Stimulated activated CD8-positive, alpha-beta memory T cell treated with anti-CD3 and anti-CD28 coated beads, Interleukin-15, amount 100 ng/mL, for 48 hours (primary cell): ENCODE results near the gene TBC1D5.

Source experiments
- DNase-seq, 2 donors: peaks; one replicate each; pipeline ENCODE4 v3.0.0-alpha.2; 2020; ENCODE audit warnings: low read depth in 2 of 2

Gene TBC1D5

DNA sequence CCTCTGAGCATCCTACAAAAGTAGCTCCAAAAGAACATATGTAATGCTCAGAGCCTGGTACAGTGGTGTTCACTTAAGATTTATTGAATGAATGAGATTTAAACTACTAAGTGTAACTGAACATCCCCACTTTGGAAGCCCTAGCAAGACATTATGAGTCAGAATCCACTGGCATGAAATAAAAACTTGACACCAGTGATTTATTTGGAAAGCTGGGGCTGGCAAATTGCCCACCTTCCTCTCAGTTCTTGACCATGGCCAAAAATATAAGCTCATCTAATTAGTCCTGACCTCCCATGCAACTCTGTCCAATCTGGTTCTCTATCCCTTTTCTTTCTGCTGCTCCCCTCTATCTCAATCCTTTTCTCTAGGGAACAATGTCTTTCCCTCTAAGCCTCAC is 439.7 kb downstream of the TBC1D5 start:
- DNase-seq = no peak

- no peak for DNase-seq
Observed at GRCh38 chr3:17302170-17302569, 440.3 kb downstream of the TBC1D5 start.

DNA sequence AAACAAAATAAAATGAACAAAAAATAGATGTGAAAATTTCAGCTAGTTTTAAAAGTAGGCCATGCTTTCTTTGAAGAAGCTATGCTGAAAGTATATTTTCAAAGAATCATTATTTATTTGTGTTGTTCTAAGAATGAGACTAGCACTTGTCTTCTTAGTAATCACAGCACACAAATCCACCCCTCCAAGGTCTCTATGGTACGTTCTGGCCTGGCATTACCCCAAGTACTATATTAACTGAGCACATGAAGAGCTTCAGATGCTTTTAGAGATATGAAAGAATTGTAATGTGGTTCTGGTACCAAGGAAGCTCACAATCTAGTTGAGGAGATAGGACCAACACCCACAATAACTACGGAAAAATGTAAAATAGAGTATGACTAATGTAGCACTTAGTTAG is 441.2 kb downstream of the TBC1D5 start:
- DNase-seq = no peak

- no peak for DNase-seq
Observed at GRCh38 chr3:17300441-17300840, 442.0 kb downstream of the TBC1D5 start.

- no peak for DNase-seq
Observed at GRCh38 chr3:17298038-17298437, 444.4 kb downstream of the TBC1D5 start.

GRCh38 chr3:17292556-17292955 is 449.9 kb downstream of the TBC1D5 start:
- DNase-seq = no peak

- DNase-seq = no peak
Observed at GRCh38 chr3:17290894-17291293, 451.5 kb downstream of the TBC1D5 start.

- no peak for DNase-seq
Observed at GRCh38 chr3:17288839-17289399, 453.5 kb downstream of the TBC1D5 start.

DNA sequence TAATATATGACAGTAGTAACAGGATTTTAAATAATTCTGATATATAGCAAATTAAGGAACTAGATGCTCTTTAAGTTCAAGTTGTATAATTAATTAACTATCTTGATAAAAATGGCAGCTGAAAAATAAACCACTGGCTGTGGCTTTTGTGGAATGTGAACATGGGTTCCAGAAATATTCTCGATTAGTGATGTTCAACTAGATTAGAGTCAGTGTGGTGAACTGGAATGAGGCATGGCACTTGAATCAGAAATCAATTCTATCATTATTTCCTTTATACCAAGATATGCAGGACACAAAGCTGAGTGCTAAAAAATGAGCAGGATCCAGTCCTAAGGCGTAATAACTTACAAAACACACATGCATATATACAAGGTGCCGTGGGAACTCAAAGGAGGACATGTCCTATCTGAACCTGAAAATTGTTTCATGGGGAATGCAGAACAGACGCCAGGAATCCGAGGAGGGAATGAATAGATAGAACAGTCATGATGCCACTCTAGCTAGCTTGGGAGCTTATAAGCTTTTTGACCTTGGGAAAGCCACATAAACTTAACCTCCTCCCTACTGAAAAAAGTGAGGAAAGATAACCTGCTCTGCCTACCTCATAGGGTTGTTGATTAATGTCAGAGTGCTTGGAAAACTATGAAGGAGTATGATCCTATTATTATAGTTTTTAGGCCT is 455.3 kb downstream of the TBC1D5 start:
- no peak for DNase-seq

DNA sequence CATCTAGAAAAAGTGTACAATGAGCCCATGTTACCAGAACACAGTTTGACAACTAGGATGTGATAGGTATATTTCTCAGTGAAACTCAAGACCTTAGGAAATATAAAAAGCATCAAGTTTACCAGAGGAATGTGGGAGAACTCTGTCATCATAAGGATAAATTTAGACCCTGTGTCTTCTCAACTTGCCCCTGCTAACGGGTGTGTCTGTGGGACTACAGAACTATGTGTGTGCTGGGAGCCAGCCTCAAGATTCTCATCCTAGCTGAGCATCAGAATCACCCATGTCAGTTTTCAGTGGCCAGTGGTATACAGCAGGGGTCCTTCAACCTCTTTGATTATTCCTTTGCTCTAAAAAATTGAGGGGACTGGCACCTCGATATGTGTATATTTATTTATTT is 464.4 kb downstream of the TBC1D5 start:
- no peak for DNase-seq

- no peak for DNase-seq
Observed at GRCh38 chr3:17266846-17267245, 475.6 kb downstream of the TBC1D5 start.

DNA sequence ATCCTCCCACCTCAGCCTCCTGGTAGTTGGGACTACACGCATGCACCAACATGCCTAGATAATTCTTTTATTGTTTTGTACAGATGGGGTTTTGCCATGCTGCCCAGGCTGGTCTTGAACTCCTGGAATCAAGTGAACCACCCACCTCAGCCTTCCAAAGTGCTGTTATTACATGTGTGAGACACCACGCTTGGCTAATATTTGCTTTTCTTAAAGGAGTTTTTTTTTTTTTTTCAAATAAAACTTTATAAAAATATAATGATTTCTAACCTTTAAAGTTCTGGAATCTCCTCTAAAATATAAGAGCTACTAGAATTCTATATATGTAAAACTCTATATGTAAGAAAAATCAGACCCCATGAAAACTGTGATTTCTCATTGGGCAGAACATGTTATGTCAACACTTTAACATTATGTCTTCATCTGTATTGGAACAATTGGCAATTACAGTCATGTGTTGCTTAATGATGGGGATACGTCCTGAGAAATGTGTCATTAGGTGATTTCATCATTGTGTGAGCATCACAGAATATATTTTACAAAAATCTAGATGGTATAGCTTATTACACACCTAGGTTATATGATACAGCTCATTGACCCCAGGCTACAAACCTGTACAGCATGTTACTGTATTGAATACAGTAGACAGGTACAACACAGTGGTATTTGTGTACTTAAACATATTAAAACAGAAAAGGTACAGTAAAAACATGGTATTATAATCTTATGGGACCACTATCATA is 480.6 kb downstream of the TBC1D5 start:
- no peak for DNase-seq

- DNase-seq = no peak
Observed at GRCh38 chr3:17260257-17260656, 482.2 kb downstream of the TBC1D5 start.

GRCh38 chr3:17259685-17260084 is 482.7 kb downstream of the TBC1D5 start:
- DNase-seq = no peak

DNA sequence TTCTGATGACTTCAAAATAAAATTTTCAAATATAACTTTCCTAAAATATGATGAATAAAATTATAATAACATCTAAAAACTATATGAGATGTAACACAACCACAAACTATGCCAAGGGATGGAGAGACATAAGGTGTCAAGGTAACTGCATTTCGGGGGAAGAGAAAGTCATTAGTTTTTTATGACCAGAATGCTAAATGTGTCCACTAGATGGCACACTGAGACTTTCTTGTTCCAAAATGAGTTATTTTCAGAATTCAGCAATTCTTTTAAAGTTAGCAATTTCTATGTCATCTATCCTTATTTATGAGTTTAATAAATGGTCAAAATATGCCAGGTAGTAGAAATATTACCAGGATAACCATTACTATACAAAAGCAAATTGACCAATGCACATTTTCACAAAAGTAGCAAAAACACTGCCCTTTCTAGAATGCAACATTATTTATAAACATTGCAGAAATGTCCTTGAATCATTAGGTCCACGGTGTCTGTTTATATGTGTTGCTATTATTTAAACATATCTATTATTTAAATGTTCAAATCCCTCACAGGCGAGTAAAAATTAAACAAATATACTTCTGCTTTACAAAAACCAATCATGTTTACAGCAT is 483.5 kb downstream of the TBC1D5 start:
- DNase-seq = no peak

- no peak for DNase-seq
Observed at GRCh38 chr3:17257269-17257668, 485.2 kb downstream of the TBC1D5 start.

GRCh38 chr3:17243621-17244020 is 498.8 kb downstream of the TBC1D5 start:
- no peak for DNase-seq

DNA sequence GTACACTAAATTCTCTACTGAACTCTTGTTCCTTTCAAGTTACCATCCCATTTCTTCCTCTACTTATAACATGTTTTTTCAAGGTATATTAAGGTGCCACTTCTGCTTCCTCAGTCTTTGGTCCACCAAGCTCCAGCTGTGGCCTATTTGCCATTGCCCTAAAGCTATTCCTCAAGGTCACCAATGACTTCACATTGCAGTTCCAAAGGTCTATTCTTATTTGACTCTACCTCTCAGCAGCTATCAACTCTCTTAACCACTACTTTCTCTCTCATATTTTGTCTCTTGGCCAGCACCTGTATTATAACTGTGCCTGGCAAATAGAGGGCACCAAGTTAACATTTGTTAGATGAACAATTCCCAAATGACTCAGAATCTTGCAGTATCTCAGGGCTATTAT is 503.0 kb downstream of the TBC1D5 start:
- no peak for DNase-seq

GRCh38 chr3:17238023-17238422 is 504.4 kb downstream of the TBC1D5 start:
- DNase-seq = no peak

- no peak for DNase-seq
Observed at GRCh38 chr3:17235310-17235709, 507.1 kb downstream of the TBC1D5 start.

DNA sequence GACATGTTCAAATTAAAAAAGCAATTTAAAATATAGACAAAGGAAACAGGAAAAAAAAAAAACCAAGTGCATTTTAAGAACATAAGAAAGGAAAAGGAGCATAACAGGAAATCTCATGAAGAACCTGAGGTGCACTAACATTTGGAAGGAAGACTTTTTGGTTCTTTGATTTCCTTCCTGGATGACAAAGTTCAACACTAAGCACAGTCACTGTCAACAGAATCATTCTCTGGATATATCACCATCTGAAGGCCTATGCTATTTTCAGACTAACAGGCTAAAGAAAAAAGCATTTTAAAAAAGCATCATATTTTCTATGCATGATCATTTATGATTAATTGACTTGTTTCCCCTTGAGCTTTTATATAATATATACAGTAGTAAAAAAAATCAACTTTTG is 508.0 kb downstream of the TBC1D5 start:
- DNase-seq = no peak

DNA sequence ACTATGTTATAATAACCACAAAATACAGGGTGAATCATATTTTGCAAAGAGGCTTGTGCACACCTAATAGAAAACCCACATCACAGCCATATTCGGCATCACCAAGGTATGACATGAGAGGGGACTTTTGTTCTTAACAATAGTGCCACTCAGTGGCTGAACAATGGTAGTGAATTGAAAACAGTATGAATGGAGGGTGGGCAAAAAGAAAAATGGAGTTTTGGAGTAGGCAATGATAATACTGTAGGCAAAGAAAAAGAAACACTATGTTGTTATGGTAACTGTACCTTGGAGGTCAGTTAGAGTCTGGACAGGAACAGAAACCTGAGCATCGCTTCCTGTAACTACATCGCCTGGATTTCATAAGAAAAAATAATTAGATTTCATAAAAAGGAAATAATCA is 509.0 kb downstream of the TBC1D5 start:
- DNase-seq = peak in 1 of 2 donors; percentile 6

- no peak for DNase-seq
Observed at GRCh38 chr3:17232442-17232841, 510.0 kb downstream of the TBC1D5 start.
